Kidney (tissue), 14 donors: ENCODE data around the gene KRT72. TPM values are rescaled to one million over a fixed set of nuclear protein-coding genes. Genes with fewer than 3 reads are reported as not detected.

ENCODE experiments used
- DNase-seq, 5 donors: peaks; one replicate each; pipeline ENCODE4 v3.0.0-alpha.2; 2013 to 2020
- FAIRE-seq: peaks from 2 replicates; lab custom pipeline; 2012; peaks lifted over from hg19 to GRCh38; lab: Jason Lieb, UNC
- H3K27ac ChIP-seq, 2 donors: one replicate each; pipeline ENCODE4 v1.7.0; 2013; ENCODE audit warnings: low read depth in 2 of 2, low read length in 2 of 2, inconsistent platforms in 1 of 2
- H3K27me3 ChIP-seq: one replicate; pipeline ENCODE4 v1.7.1; 2013; ENCODE audit warnings: low read length, inconsistent platforms; ENCODE audit not compliant: control insufficient read depth, insufficient read depth
- H3K36me3 ChIP-seq, 3 donors: one replicate each; pipeline versions ENCODE4 v1.7.0 to v1.7.1; 2013; ENCODE audit warnings: low read length in 3 of 3, control low read depth in 1 of 3, inconsistent platforms in 1 of 3; ENCODE audit not compliant: insufficient read depth in 3 of 3, control insufficient read depth in 2 of 3
- H3K4me1 ChIP-seq, 3 donors: one replicate each; pipeline versions ENCODE4 v1.7.0 to v1.7.1; 2013; ENCODE audit warnings: low read length in 3 of 3, inconsistent platforms in 1 of 3, low read depth in 1 of 3; ENCODE audit not compliant: control insufficient read depth in 2 of 3, insufficient read depth in 2 of 3
- H3K4me3 ChIP-seq, 3 donors: one replicate each; pipeline versions ENCODE4 v1.7.0 to v1.8.1; 2013; ENCODE audit warnings: low read length in 3 of 3, control low read depth in 1 of 3, inconsistent platforms in 1 of 3
- H3K9ac ChIP-seq, 3 donors: one replicate each; pipeline versions ENCODE4 v1.7.0 to v1.7.1; 2013; ENCODE audit warnings: low read length in 3 of 3, control low read depth in 1 of 3, inconsistent platforms in 1 of 3
- H3K9me3 ChIP-seq, 3 donors: one replicate each; pipeline versions ENCODE4 v1.7.0 to v1.7.1; 2013; ENCODE audit warnings: low read length in 3 of 3, control low read depth in 1 of 3, inconsistent platforms in 1 of 3; ENCODE audit not compliant: control insufficient read depth in 2 of 3, insufficient read depth in 1 of 3
- CTCF ChIP-seq: IDR thresholded peaks from 3 replicates; pipeline ENCODE4 v1.5.1; 2012; ENCODE audit warnings: mild to moderate bottlenecking, moderate library complexity, borderline replicate concordance; ENCODE audit not compliant: insufficient read depth; ENCODE audit errors: extremely low read depth
- intact Hi-C: fragments of 100-400 bp; cut with DNase I; formaldehyde crosslinking; loops from one replicate; pipeline ENCODE4 v1.11.1; 2022
- polyA plus RNA-seq: library from polyadenylated mRNA; stranded (reverse); fragments of 350-450 nt; fragmentation: Illumina TruSeq; extraction: RNeasy Lipid Tissue Mini Kit (QIAGEN cat#74804); gene quantifications from one replicate; pipeline ENCODE4 v1.2.3, GENCODE V29; 2014; ENCODE audit warnings: low read depth, low replicate concordance; ENCODE audit not compliant: insufficient read depth
- total RNA-seq: library from RNA; stranded (reverse); fragmentation: NEBNext Ultra II Directional; extraction: Animal tissue kit (Norgen Biotek cat#: 25700); gene quantifications from one replicate; pipeline ENCODE4 v1.2.1, GENCODE V29; 2021
- donor health status: control.
- donor health status: control.
- donor health status: control.
- donor health status: control.
- donor health status: control.
- donor health status: DM: yes; HTN: yes; CAD: no.
- donor health status: Normal renal cell carcinoma (clear cell type).

Gene KRT72
- total and polyA plus RNA-seq, 2 donors from 2014 or later: not detected

GRCh38 chr12:52636189-52636588 lies 34.9 kb upstream of the KRT72 start:
- Histone ChIP-seq H3K4me1 (no peaks in the 10 kb centered on the region), H3K36me3 (no peaks in the 10 kb centered on the region), H3K27me3 (no peaks in the 10 kb centered on the region), H3K9me3 (no peaks in the 10 kb centered on the region), H3K27ac (no peak overlapping the region), H3K9ac (no peak overlapping the region), H3K4me3 (no peak overlapping the region)
- DNase-seq (peak in 2 of 5 donors; percentile 1 to 5), FAIRE-seq (no peak)
- no peak for TF ChIP-seq CTCF
- intact Hi-C loops: no loop called here

- Histone ChIP-seq H3K4me3 (no peak overlapping the region), H3K9me3 (no peaks in the 10 kb centered on the region), H3K36me3 (no peaks in the 10 kb centered on the region), H3K27ac (no peak overlapping the region), H3K9ac (no peak overlapping the region), H3K4me1 (no peaks in the 10 kb centered on the region), H3K27me3 (no peaks in the 10 kb centered on the region)
- intact Hi-C loops: no loop called here
- DNase-seq (peak in 2 of 5 donors; percentile 3 to 18), FAIRE-seq (no peak)
- TF ChIP-seq CTCF: no peak
These were observed 33.2 kb upstream of the KRT72 start for GRCh38 chr12:52634266-52635056.

- FAIRE-seq: no peak
- Histone ChIP-seq H3K4me1 (no peaks in the 10 kb centered on the region), H3K27me3 (no peaks in the 10 kb centered on the region), H3K4me3 (no peak overlapping the region), H3K9ac (no peak overlapping the region), H3K9me3 (no peaks in the 10 kb centered on the region), H3K36me3 (no peaks in the 10 kb centered on the region), H3K27ac (no peak overlapping the region)
- no peak for TF ChIP-seq CTCF
- DNase-seq: peak in 2 of 5 donors; percentile 6
- intact Hi-C loops: no loop called here
These were observed 32.1 kb upstream of the KRT72 start for GRCh38 chr12:52633383-52633782.

GRCh38 chr12:52632656-52633055 lies 31.4 kb upstream of the KRT72 start:
- H3K4me1 ChIP-seq: no peaks in the 10 kb centered on the region
- H3K4me3 ChIP-seq: no peak overlapping the region
- H3K36me3 ChIP-seq: no peaks in the 10 kb centered on the region
- no peaks in the 10 kb centered on the region for H3K9me3 ChIP-seq
- peak in 4 of 5 donors; percentile 1 to 72 (median 13) for DNase-seq
- H3K27ac ChIP-seq: no peak overlapping the region
- TF ChIP-seq CTCF: no peak
- no peak for FAIRE-seq
- no peak overlapping the region for H3K9ac ChIP-seq
- intact Hi-C loops: no loop called here
- no peaks in the 10 kb centered on the region for H3K27me3 ChIP-seq
